H9 (cell line): ENCODE measurements around the gene RNF212. TPM values are rescaled to one million over a fixed set of nuclear protein-coding genes. Genes with fewer than 3 reads are reported as not detected.

Experiments used
- DNase-seq: peaks from one replicate; pipeline ENCODE4 v3.0.0-alpha.2; 2017
- H2AFZ ChIP-seq: one replicate; pipeline ENCODE4 v1.6.1; 2013; ENCODE audit warnings: mild to moderate bottlenecking, low read length, control low read depth, moderate library complexity
- H2AK5ac ChIP-seq: 2 replicates; pipeline ENCODE4 v1.6.1; 2013; ENCODE audit warnings: low read length, control low read depth, mixed read lengths; ENCODE audit not compliant: insufficient read length
- H2BK120ac ChIP-seq: one replicate; pipeline ENCODE4 v1.6.1; 2013; ENCODE audit warnings: low read depth, mild to moderate bottlenecking, low read length, control low read depth, inconsistent platforms; ENCODE audit not compliant: poor library complexity, severe bottlenecking
- H2BK12ac ChIP-seq: 2 replicates; pipeline ENCODE4 v1.6.1; 2013; ENCODE audit warnings: low read length, control low read depth, mixed read lengths, low read depth; ENCODE audit not compliant: insufficient read length
- H2BK15ac ChIP-seq: 2 replicates; pipeline ENCODE4 v1.6.1; 2013; ENCODE audit warnings: low read depth, low read length, control low read depth
- H2BK20ac ChIP-seq: one replicate; pipeline ENCODE4 v1.6.1; 2013; ENCODE audit warnings: low read depth, mild to moderate bottlenecking, low read length, control low read depth, inconsistent platforms; ENCODE audit not compliant: poor library complexity, severe bottlenecking
- H2BK5ac ChIP-seq: 2 replicates; pipeline ENCODE4 v1.6.1; 2013; ENCODE audit warnings: low read length, control low read depth, mixed read lengths; ENCODE audit not compliant: insufficient read length
- H3K14ac ChIP-seq: 2 replicates; pipeline ENCODE4 v1.6.1; 2013; ENCODE audit warnings: low read length, control low read depth; ENCODE audit not compliant: insufficient read depth
- H3K18ac ChIP-seq: 2 replicates; pipeline ENCODE4 v1.6.1; 2013; ENCODE audit warnings: low read depth, mild to moderate bottlenecking, mixed read lengths, low read length, control low read depth; ENCODE audit not compliant: insufficient read length
- H3K23ac ChIP-seq: 2 replicates; pipeline ENCODE4 v1.6.1; 2013; ENCODE audit warnings: low read length, control low read depth, mixed read lengths, low read depth; ENCODE audit not compliant: insufficient read length
- H3K23me2 ChIP-seq: 2 replicates; pipeline ENCODE4 v1.6.1; 2013; ENCODE audit warnings: low read depth, mild to moderate bottlenecking, mixed read lengths, low read length, control low read depth; ENCODE audit not compliant: insufficient read length, poor library complexity, severe bottlenecking
- H3K27ac ChIP-seq: 2 replicates; pipeline ENCODE4 v1.5.1; 2013; ENCODE audit warnings: low read length, control low read depth, mixed read lengths, low read depth; ENCODE audit not compliant: insufficient read length
- H3K27me3 ChIP-seq: 2 replicates; pipeline ENCODE4 v1.6.1; 2013; ENCODE audit warnings: low read length, control low read depth, inconsistent platforms; ENCODE audit not compliant: insufficient read depth
- H3K4ac ChIP-seq: 2 replicates; pipeline ENCODE4 v1.6.1; 2013; ENCODE audit warnings: low read depth, mild to moderate bottlenecking, control low read depth, inconsistent platforms, low read length, moderate library complexity
- H3K4me1 ChIP-seq: 2 replicates; pipeline ENCODE4 v1.6.1; 2013; ENCODE audit warnings: low read length, control low read depth, inconsistent platforms; ENCODE audit not compliant: insufficient read depth
- H3K4me2 ChIP-seq: 2 replicates; pipeline ENCODE4 v1.6.1; 2013; ENCODE audit warnings: low read length, control low read depth, mixed read lengths; ENCODE audit not compliant: insufficient read length, insufficient read depth
- H3K56ac ChIP-seq: 2 replicates; pipeline ENCODE4 v1.6.1; 2013; ENCODE audit warnings: low read depth, mild to moderate bottlenecking, mixed read lengths, low read length, control low read depth; ENCODE audit not compliant: insufficient read length
- H3K79me1 ChIP-seq: 2 replicates; pipeline ENCODE4 v1.6.1; 2013; ENCODE audit warnings: low read depth, mild to moderate bottlenecking, moderate library complexity, low read length, control low read depth, inconsistent platforms; ENCODE audit not compliant: insufficient read depth, poor library complexity, severe bottlenecking
- H3K79me2 ChIP-seq: 2 replicates; pipeline ENCODE4 v1.6.1; 2013; ENCODE audit warnings: low read length, control low read depth, inconsistent platforms; ENCODE audit not compliant: insufficient read depth
- H3K9ac ChIP-seq: 2 replicates; pipeline ENCODE4 v1.6.1; 2013; ENCODE audit warnings: low read length, control low read depth, mixed read lengths; ENCODE audit not compliant: insufficient read length; ENCODE audit errors: extremely low read depth
- H3K9me3 ChIP-seq: one replicate; pipeline ENCODE4 v1.6.1; 2013; ENCODE audit warnings: low read depth, low read length, inconsistent platforms; ENCODE audit not compliant: control insufficient read depth
- H3T11ph ChIP-seq: one replicate; pipeline ENCODE4 v1.6.1; 2013; ENCODE audit warnings: mild to moderate bottlenecking, low read length, control low read depth, inconsistent platforms
- H4K20me1 ChIP-seq: one replicate; pipeline ENCODE4 v1.6.1; 2013; ENCODE audit not compliant: control insufficient read depth, insufficient read length, insufficient read depth
- H4K5ac ChIP-seq: 2 replicates; pipeline ENCODE4 v1.6.1; 2013; ENCODE audit warnings: low read depth, mild to moderate bottlenecking, mixed read lengths, low read length, control low read depth; ENCODE audit not compliant: insufficient read length
- H4K8ac ChIP-seq: replicated peaks from 2 replicates; pipeline ENCODE4 v1.6.1; 2013; ENCODE audit warnings: low read length, control low read depth, mixed read lengths, low read depth; ENCODE audit not compliant: insufficient read length
- H4K91ac ChIP-seq: 2 replicates; pipeline ENCODE4 v1.6.1; 2013; ENCODE audit warnings: low read depth, mild to moderate bottlenecking, moderate library complexity, mixed read lengths, low read length, control low read depth; ENCODE audit not compliant: insufficient read length
- H3K27ac Mint-ChIP-seq, 3 experiments: 2 replicates in 2 of 3; 3 replicates in 1 of 3; pipeline ENCODE4 v1.8.0; 2020 to 2021; ENCODE audit warnings: mixed read lengths in 3 of 3, mild to moderate bottlenecking in 1 of 3, moderate library complexity in 1 of 3
- H3K27me3 Mint-ChIP-seq: 2 replicates; pipeline ENCODE4 v1.8.0; 2021; ENCODE audit warnings: low read depth, mild to moderate bottlenecking, moderate library complexity, mixed read lengths
- H3K36me3 Mint-ChIP-seq, 3 experiments: 2 replicates in 2 of 3; 3 replicates in 1 of 3; pipeline ENCODE4 v1.8.0; 2020 to 2021; ENCODE audit warnings: low read depth in 3 of 3, mixed read lengths in 3 of 3; ENCODE audit not compliant: insufficient read depth in 1 of 3
- H3K4me1 Mint-ChIP-seq, 2 experiments: 2 replicates each; pipeline ENCODE4 v1.8.0; 2020; ENCODE audit warnings: mixed read lengths in 2 of 2
- H3K4me3 Mint-ChIP-seq, 2 experiments: 2 replicates in 1 of 2; 3 replicates in 1 of 2; pipeline ENCODE4 v1.8.0; 2020 to 2021; ENCODE audit warnings: mild to moderate bottlenecking in 2 of 2, mixed read lengths in 2 of 2, moderate library complexity in 1 of 2
- H3K9me3 Mint-ChIP-seq, 2 experiments: 2 replicates in 1 of 2; 3 replicates in 1 of 2; pipeline ENCODE4 v1.8.0; 2020; ENCODE audit warnings: mild to moderate bottlenecking in 2 of 2, mixed read lengths in 2 of 2, moderate library complexity in 1 of 2
- WGBS: extraction: QIAGEN DNeasy Blood & Tissue Kit; methylation state at CpG from one replicate; pipeline ENCODE4 v1.1.7; 2013; ENCODE audit warnings: missing lambda C conversion rate, low lambda C conversion rate, mixed read lengths; ENCODE audit not compliant: insufficient read length; ENCODE audit errors: extremely low coverage; 5-methylcytosine and 5-hydroxymethylcytosine counted together
- total RNA-seq: library from RNA; stranded (reverse); gene quantifications from 2 replicates; pipeline ENCODE4 v1.2.1, GENCODE V29; 2021
- TF ChIP-seq, protein P1 (sequence below): fragments of 200-600 bp; sonication (generic); conservative IDR thresholded peaks from 3 replicates; pipeline ENCODE4 v1.8.0; 2021; ENCODE audit warnings: antibody characterized with exemption, mild to moderate bottlenecking

RNF212 gene
- total RNA-seq, 1 experiment from 2014 or later = 3.0 TPM

DNA sequence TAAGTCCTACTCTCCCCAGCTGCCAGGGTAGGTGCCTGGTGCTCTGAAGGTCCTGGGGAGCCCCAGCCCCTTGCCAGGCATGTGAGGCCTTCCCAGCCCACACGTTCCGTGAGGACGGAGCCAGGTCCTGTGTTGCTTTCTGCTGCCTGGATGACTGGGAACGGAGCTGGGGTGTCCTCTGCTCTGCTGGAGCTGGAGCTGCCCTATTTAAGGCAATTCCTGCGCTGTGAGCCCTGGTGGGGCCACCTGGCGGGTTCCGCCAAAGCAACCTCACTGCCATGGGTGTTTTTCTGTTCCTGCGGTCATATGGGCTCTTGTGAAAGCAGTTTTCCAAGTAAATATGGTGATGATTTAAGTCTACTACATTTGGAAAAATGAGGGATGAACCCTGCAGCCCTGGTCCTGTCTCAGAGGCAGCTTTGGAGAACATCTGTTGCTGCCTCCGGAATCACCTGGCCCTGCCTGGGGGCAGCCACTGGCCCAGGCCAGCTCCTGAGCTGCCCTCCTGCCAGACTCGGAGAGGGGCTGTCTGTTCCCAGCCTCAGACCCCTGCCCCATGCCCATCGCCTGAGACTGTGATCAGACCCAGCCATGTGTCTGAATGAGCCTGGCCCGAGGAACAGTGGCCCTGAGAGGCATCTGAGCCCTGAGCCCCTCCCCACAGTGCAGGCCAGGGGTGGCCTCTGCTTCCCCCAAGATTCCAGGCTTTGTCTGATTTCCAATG, 68.7 kb downstream of the RNF212 start:
- Histone ChIP-seq H3K4me2 (no peak overlapping the region), H2AFZ (no peak overlapping the region)

More for the DNA sequence above, 68.7 kb downstream of the RNF212 start:
- Histone ChIP-seq H2BK15ac (no peak overlapping the region), H3K79me2 (no peaks in the 10 kb centered on the region), H2BK5ac (no peak overlapping the region), H3K27ac (no peak overlapping the region), H3K9me3 (no peaks in the 10 kb centered on the region), H2BK12ac (no peak overlapping the region), H3K14ac (peak overlapping the region; percentile 36; the same call in 1 of the 2 replicates), H4K91ac (peak overlapping the region; percentile 55), H2AK5ac (no peak overlapping the region), H3K4me1 (no peaks in the 10 kb centered on the region; the same call in 1 of the 2 replicates), H3K4ac (peak overlapping the region; percentile 32; the same call in 1 of the 2 replicates), H3K23me2 (peaks cover 4% of the 10 kb centered on the region), H3K27me3 (no peaks in the 10 kb centered on the region; the same call in 1 of the 2 replicates), H3T11ph (no peak overlapping the region), H2BK20ac (no peak overlapping the region), H3K79me1 (no peaks in the 10 kb centered on the region), H3K18ac (peak overlapping the region; percentile 18), H4K5ac (no peak overlapping the region), H3K56ac (no peak overlapping the region), H4K8ac (no peak overlapping the region), H4K20me1 (no peaks in the 10 kb centered on the region), H3K9ac (no peak overlapping the region), H2BK120ac (no peak overlapping the region), H3K23ac (no peak overlapping the region)
- WGBS = no CpG with 5 or more reads among the region's 12 CpGs
- TF ChIP-seq, protein P1, sequence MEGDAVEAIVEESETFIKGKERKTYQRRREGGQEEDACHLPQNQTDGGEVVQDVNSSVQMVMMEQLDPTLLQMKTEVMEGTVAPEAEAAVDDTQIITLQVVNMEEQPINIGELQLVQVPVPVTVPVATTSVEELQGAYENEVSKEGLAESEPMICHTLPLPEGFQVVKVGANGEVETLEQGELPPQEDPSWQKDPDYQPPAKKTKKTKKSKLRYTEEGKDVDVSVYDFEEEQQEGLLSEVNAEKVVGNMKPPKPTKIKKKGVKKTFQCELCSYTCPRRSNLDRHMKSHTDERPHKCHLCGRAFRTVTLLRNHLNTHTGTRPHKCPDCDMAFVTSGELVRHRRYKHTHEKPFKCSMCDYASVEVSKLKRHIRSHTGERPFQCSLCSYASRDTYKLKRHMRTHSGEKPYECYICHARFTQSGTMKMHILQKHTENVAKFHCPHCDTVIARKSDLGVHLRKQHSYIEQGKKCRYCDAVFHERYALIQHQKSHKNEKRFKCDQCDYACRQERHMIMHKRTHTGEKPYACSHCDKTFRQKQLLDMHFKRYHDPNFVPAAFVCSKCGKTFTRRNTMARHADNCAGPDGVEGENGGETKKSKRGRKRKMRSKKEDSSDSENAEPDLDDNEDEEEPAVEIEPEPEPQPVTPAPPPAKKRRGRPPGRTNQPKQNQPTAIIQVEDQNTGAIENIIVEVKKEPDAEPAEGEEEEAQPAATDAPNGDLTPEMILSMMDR = no peak
- H3K4me1 Mint-ChIP-seq = peaks cover 6 to 24% of the 10 kb centered on the region in 2 experiments
- H3K27me3 Mint-ChIP-seq = peaks cover 31% of the 10 kb centered on the region
- H3K36me3 Mint-ChIP-seq = peaks cover 0 to 2% (median 0%) of the 10 kb centered on the region in 3 experiments; a peak in 2 of 7 replicates
- peak overlapping the region in 1 of 3 experiments; percentile 39; a peak in 1 of 7 replicates for H3K27ac Mint-ChIP-seq
- H3K4me3 Mint-ChIP-seq = no peak overlapping the region
- no peaks in the 10 kb centered on the region; a peak in 3 of 5 replicates for H3K9me3 Mint-ChIP-seq
- DNase-seq = no peak
